HT1080 (cell line): ENCODE results near the gene TIPIN. TPM values are rescaled to one million over a fixed set of nuclear protein-coding genes. Genes with fewer than 3 reads are reported as not detected.
"Not testable (repeated sequence)": the region's sequence is repeated elsewhere in the genome, so short reads cannot be mapped to it uniquely, and the experiment has no call there.

ENCODE experiments used
- DNase-seq: peaks from one replicate; pipeline ENCODE4 v3.0.0-alpha.2; 2015; ENCODE audit warnings: low read depth
- total RNA-seq: library from RNA; depleted of rRNA; stranded (reverse); fragments of >200 nt; shearing (Covaris generic); gene quantifications from 2 replicates; pipeline ENCODE4 v1.2.3, GENCODE V29; 2014

The TIPIN gene
- total RNA-seq, 1 experiment from 2014 or later = 21.9 TPM

- DNase-seq = peak; percentile 95
Observed at GRCh38 chr15:66386204-66387123, 30.0 kb upstream of the TIPIN start, which contains the start of gene MAP2K1. MAP2K1 (plus strand) TSS chr15:66386912; CDS start chr15:66387348, 436 bp downstream.

GRCh38 chr15:66381376-66381775 lies 24.9 kb upstream of the TIPIN start:
- not testable (repeated sequence) for DNase-seq

GRCh38 chr15:66378814-66379430 lies 22.4 kb upstream of the TIPIN start:
- DNase-seq = no peak

- DNase-seq = no peak
Observed at GRCh38 chr15:66374179-66374578, 17.7 kb upstream of the TIPIN start.

GRCh38 chr15:66369773-66370651 lies 13.5 kb upstream of the TIPIN start:
- DNase-seq = peak; percentile 43

GRCh38 chr15:66364944-66365528 lies 8.6 kb upstream of the TIPIN start:
- DNase-seq = no peak

GRCh38 chr15:66362776-66363175 lies 6.3 kb upstream of the TIPIN start:
- DNase-seq = no peak

- DNase-seq = not testable (repeated sequence)
Observed at GRCh38 chr15:66361745-66362460, 5.4 kb upstream of the TIPIN start.

- DNase-seq = peak; percentile 24
Observed at GRCh38 chr15:66359740-66360139, 3.3 kb upstream of the TIPIN start.

GRCh38 chr15:66356077-66356358 lies 467 bp downstream of the TIPIN start:
- DNase-seq = no peak

- DNase-seq = not testable (repeated sequence)
Observed at GRCh38 chr15:66348530-66348929, 8.0 kb downstream of the TIPIN start.

GRCh38 chr15:66328771-66329170 lies 27.7 kb downstream of the TIPIN start:
- DNase-seq = no peak

- no peak for DNase-seq
Observed at GRCh38 chr15:66327736-66328135, 28.7 kb downstream of the TIPIN start.

GRCh38 chr15:66326051-66326450 lies 30.4 kb downstream of the TIPIN start:
- no peak for DNase-seq

- no peak for DNase-seq
Observed at GRCh38 chr15:66323312-66323928, 33.1 kb downstream of the TIPIN start.

GRCh38 chr15:66312144-66312543 lies 44.3 kb downstream of the TIPIN start:
- no peak for DNase-seq

GRCh38 chr15:66310786-66311185 lies 45.7 kb downstream of the TIPIN start:
- DNase-seq = no peak

GRCh38 chr15:66309828-66310227 lies 46.7 kb downstream of the TIPIN start:
- no peak for DNase-seq

GRCh38 chr15:66308531-66308930 lies 48.0 kb downstream of the TIPIN start:
- no peak for DNase-seq

GRCh38 chr15:66306381-66306780 lies 50.1 kb downstream of the TIPIN start:
- DNase-seq = no peak
